GM19395 (cell line): Measurements from ENCODE around the gene GNRH2.
"Not testable (repeated sequence)": the region's sequence is repeated elsewhere in the genome, so short reads cannot be mapped to it uniquely, and the experiment has no call there.

Source experiments
- ATAC-seq: cut with Tn5 transposase; IDR thresholded peaks from one replicate; pipeline ENCODE4 v1.9.1; 2021; ENCODE audit warnings: mild to moderate bottlenecking, moderate library complexity; ENCODE audit not compliant: unreplicated experiment

The GNRH2 gene

GRCh38 chr20:3043322-3043721 lies at the start of gene GNRH2:
TSS of gene GNRH2 (plus strand) at chr20:3043622. CDS start at chr20:3044415, 793 bp downstream.
- ATAC-seq: no peak

- no peak for ATAC-seq
Measured at GRCh38 chr20:2995796-2996195, 47.6 kb upstream of the GNRH2 start.

GRCh38 chr20:2998728-2999127 lies 44.7 kb upstream of the GNRH2 start:
- ATAC-seq: no peak

- ATAC-seq: no peak
Measured at GRCh38 chr20:3000852-3001523, 42.4 kb upstream of the GNRH2 start.

GRCh38 chr20:3003416-3003815 lies 40.0 kb upstream of the GNRH2 start:
- no peak for ATAC-seq

- no peak for ATAC-seq
Measured at GRCh38 chr20:3010985-3011723, 32.3 kb upstream of the GNRH2 start.

- no peak for ATAC-seq
Measured at GRCh38 chr20:3011752-3012151, 31.7 kb upstream of the GNRH2 start.

GRCh38 chr20:3013771-3014170 lies 29.7 kb upstream of the GNRH2 start:
- ATAC-seq: no peak

- no peak for ATAC-seq
Measured at GRCh38 chr20:3014179-3014578, 29.2 kb upstream of the GNRH2 start.

GRCh38 chr20:3014662-3015061 lies 28.8 kb upstream of the GNRH2 start:
- no peak for ATAC-seq

- not testable (repeated sequence) for ATAC-seq
Measured at GRCh38 chr20:3015302-3015701, 28.1 kb upstream of the GNRH2 start.

- ATAC-seq: no peak
Measured at GRCh38 chr20:3021327-3021726, 22.1 kb upstream of the GNRH2 start.

GRCh38 chr20:3021777-3022176 lies 21.6 kb upstream of the GNRH2 start:
- ATAC-seq: no peak

- not testable (repeated sequence) for ATAC-seq
Measured at GRCh38 chr20:3022559-3023490, 20.6 kb upstream of the GNRH2 start.

GRCh38 chr20:3027987-3028386 lies 15.4 kb upstream of the GNRH2 start:
- ATAC-seq: no peak

- no peak for ATAC-seq
Measured at GRCh38 chr20:3031524-3032147, 11.8 kb upstream of the GNRH2 start.

- no peak for ATAC-seq
Measured at GRCh38 chr20:3032624-3033023, 10.8 kb upstream of the GNRH2 start.

- no peak for ATAC-seq
Measured at GRCh38 chr20:3037654-3038053, 5.8 kb upstream of the GNRH2 start.

GRCh38 chr20:3038454-3038853 lies 5.0 kb upstream of the GNRH2 start:
- no peak for ATAC-seq

GRCh38 chr20:3039426-3039825 lies 4.0 kb upstream of the GNRH2 start:
- ATAC-seq: no peak

GRCh38 chr20:3040086-3040485 lies 3.3 kb upstream of the GNRH2 start:
- no peak for ATAC-seq
